Activated CD4-positive, alpha-beta memory T cell treated with anti-CD3 and anti-CD28 coated beads for 36 hours (primary cell): Measurements from ENCODE around the gene ASTN2. TPM values are rescaled to one million over a fixed set of nuclear protein-coding genes. Genes with fewer than 3 reads are reported as not detected.

ENCODE experiments used
- CTCF ChIA-PET: fragments of 350-600 bp; sonication (Branson Sonifier 250); formaldehyde crosslinking; loops from one replicate; lab custom pipeline; 2021; ENCODE audit warnings: antibody characterized with exemption, inconsistent platforms; lab: Charles Lee
- POLR2A ChIA-PET: fragments of 350-600 bp; sonication (Branson Sonifier 250); formaldehyde crosslinking; loops from one replicate; lab custom pipeline; 2021; ENCODE audit warnings: antibody characterized with exemption; lab: Charles Lee
- DNase-seq: peaks from one replicate; pipeline ENCODE4 v3.0.0-alpha.2; 2020
- H3K27ac Mint-ChIP-seq: one replicate; pipeline ENCODE4 v1.8.0; 2021; ENCODE audit warnings: mixed read lengths
- H3K27me3 Mint-ChIP-seq: one replicate; pipeline ENCODE4 v1.8.0; 2021; ENCODE audit warnings: mixed read lengths
- H3K36me3 Mint-ChIP-seq: one replicate; pipeline ENCODE4 v1.8.0; 2021; ENCODE audit warnings: mixed read lengths
- H3K4me1 Mint-ChIP-seq: one replicate; pipeline ENCODE4 v1.8.0; 2021; ENCODE audit warnings: low read depth, mixed read lengths
- H3K4me3 Mint-ChIP-seq: one replicate; pipeline ENCODE4 v1.8.0; 2021; ENCODE audit warnings: mild to moderate bottlenecking, mixed read lengths
- H3K9me3 Mint-ChIP-seq: one replicate; pipeline ENCODE4 v1.8.0; 2021; ENCODE audit warnings: mixed read lengths
- intact Hi-C: fragments of 100-400 bp; cut with micrococcal nuclease; formaldehyde crosslinking; loops from one replicate; pipeline ENCODE4 v1.15.1; 2023
- total RNA-seq, 2 experiments: library from RNA; stranded (reverse); gene quantifications; one replicate each; pipeline ENCODE4 v1.2.3, GENCODE V29; 2021

Gene ASTN2
- total RNA-seq, 2 experiments from 2014 or later = 3.3 to 3.4 TPM

GRCh38 chr9:117156771-117157535, 257.9 kb downstream of the ASTN2 start:
- no peaks in the 10 kb centered on the region for H3K27me3 Mint-ChIP-seq
- CTCF ChIA-PET = no interaction called here
- no peak overlapping the region for H3K27ac Mint-ChIP-seq
- peaks cover 3% of the 10 kb centered on the region for H3K9me3 Mint-ChIP-seq
- no peak overlapping the region for H3K4me3 Mint-ChIP-seq
- intact Hi-C loops = no loop called here
- no peak for DNase-seq
- H3K36me3 Mint-ChIP-seq = no peaks in the 10 kb centered on the region
- POLR2A ChIA-PET = no interaction called here
- no peaks in the 10 kb centered on the region for H3K4me1 Mint-ChIP-seq

GRCh38 chr9:117156144-117156688, 258.6 kb downstream of the ASTN2 start:
- no peak for DNase-seq
- Mint-ChIP-seq H3K4me1 (no peaks in the 10 kb centered on the region), H3K27me3 (no peaks in the 10 kb centered on the region), H3K9me3 (peaks cover 3% of the 10 kb centered on the region), H3K27ac (no peak overlapping the region), H3K4me3 (no peak overlapping the region), H3K36me3 (no peaks in the 10 kb centered on the region)
- ChIA-PET CTCF (no interaction called here), POLR2A (no interaction called here)
- intact Hi-C loops = no loop called here

GRCh38 chr9:117153021-117153420, 261.8 kb downstream of the ASTN2 start:
- POLR2A ChIA-PET = no interaction called here
- Mint-ChIP-seq H3K4me3 (no peak overlapping the region), H3K4me1 (no peaks in the 10 kb centered on the region), H3K9me3 (peaks cover 3% of the 10 kb centered on the region), H3K36me3 (no peaks in the 10 kb centered on the region), H3K27ac (no peak overlapping the region), H3K27me3 (no peaks in the 10 kb centered on the region)
- CTCF ChIA-PET = no interaction called here
- DNase-seq = no peak
- intact Hi-C loops = no loop called here

- H3K36me3 Mint-ChIP-seq = no peaks in the 10 kb centered on the region
- H3K4me1 Mint-ChIP-seq = no peaks in the 10 kb centered on the region
- no peak overlapping the region for H3K4me3 Mint-ChIP-seq
- ChIA-PET CTCF (no interaction called here), POLR2A (no interaction called here)
- H3K27ac Mint-ChIP-seq = no peak overlapping the region
- no peak for DNase-seq
- intact Hi-C loops = no loop called here
- H3K27me3 Mint-ChIP-seq = no peaks in the 10 kb centered on the region
- H3K9me3 Mint-ChIP-seq = peaks cover 3% of the 10 kb centered on the region
Observed at GRCh38 chr9:117151716-117152115, 263.1 kb downstream of the ASTN2 start.

- intact Hi-C loops = no loop called here
- Mint-ChIP-seq H3K4me1 (no peaks in the 10 kb centered on the region), H3K9me3 (peaks cover 3% of the 10 kb centered on the region), H3K27ac (no peak overlapping the region), H3K4me3 (no peak overlapping the region), H3K27me3 (no peaks in the 10 kb centered on the region), H3K36me3 (no peaks in the 10 kb centered on the region)
- DNase-seq = no peak
- CTCF ChIA-PET = no interaction called here
- POLR2A ChIA-PET = no interaction called here
Observed at GRCh38 chr9:117149996-117150395, 264.9 kb downstream of the ASTN2 start.

- Mint-ChIP-seq H3K4me3 (no peak overlapping the region), H3K36me3 (no peaks in the 10 kb centered on the region), H3K27ac (no peak overlapping the region), H3K27me3 (no peaks in the 10 kb centered on the region), H3K9me3 (no peaks in the 10 kb centered on the region), H3K4me1 (no peaks in the 10 kb centered on the region)
- no peak for DNase-seq
- POLR2A ChIA-PET = no interaction called here
- intact Hi-C loops = no loop called here
- CTCF ChIA-PET = no interaction called here
Observed at GRCh38 chr9:117145811-117146490, 268.9 kb downstream of the ASTN2 start.

GRCh38 chr9:117145081-117145480, 269.8 kb downstream of the ASTN2 start:
- Mint-ChIP-seq H3K4me1 (no peaks in the 10 kb centered on the region), H3K27ac (no peak overlapping the region), H3K9me3 (no peaks in the 10 kb centered on the region), H3K36me3 (no peaks in the 10 kb centered on the region), H3K4me3 (no peak overlapping the region), H3K27me3 (no peaks in the 10 kb centered on the region)
- ChIA-PET POLR2A (no interaction called here), CTCF (no interaction called here)
- DNase-seq = no peak
- intact Hi-C loops = no loop called here

GRCh38 chr9:117138231-117138630, 276.6 kb downstream of the ASTN2 start:
- Mint-ChIP-seq H3K27ac (no peak overlapping the region), H3K36me3 (no peaks in the 10 kb centered on the region), H3K4me3 (no peak overlapping the region), H3K4me1 (no peaks in the 10 kb centered on the region), H3K27me3 (no peaks in the 10 kb centered on the region), H3K9me3 (no peaks in the 10 kb centered on the region)
- ChIA-PET POLR2A (no interaction called here), CTCF (no interaction called here)
- intact Hi-C loops = no loop called here
- no peak for DNase-seq

GRCh38 chr9:117136461-117136860, 278.4 kb downstream of the ASTN2 start:
- DNase-seq = no peak
- intact Hi-C loops = no loop called here
- POLR2A ChIA-PET = no interaction called here
- H3K4me1 Mint-ChIP-seq = no peaks in the 10 kb centered on the region
- no peaks in the 10 kb centered on the region for H3K36me3 Mint-ChIP-seq
- no peak overlapping the region for H3K27ac Mint-ChIP-seq
- H3K27me3 Mint-ChIP-seq = no peaks in the 10 kb centered on the region
- H3K4me3 Mint-ChIP-seq = no peak overlapping the region
- H3K9me3 Mint-ChIP-seq = no peaks in the 10 kb centered on the region
- CTCF ChIA-PET = no interaction called here

- POLR2A ChIA-PET = no interaction called here
- intact Hi-C loops = no loop called here
- Mint-ChIP-seq H3K9me3 (no peaks in the 10 kb centered on the region), H3K4me1 (no peaks in the 10 kb centered on the region), H3K27ac (no peak overlapping the region), H3K27me3 (no peaks in the 10 kb centered on the region), H3K36me3 (no peaks in the 10 kb centered on the region), H3K4me3 (no peak overlapping the region)
- CTCF ChIA-PET = no interaction called here
- no peak for DNase-seq
Observed at GRCh38 chr9:117135501-117136098, 279.3 kb downstream of the ASTN2 start.

GRCh38 chr9:117134826-117135500, 279.9 kb downstream of the ASTN2 start:
- Mint-ChIP-seq H3K4me1 (no peaks in the 10 kb centered on the region), H3K27me3 (no peaks in the 10 kb centered on the region), H3K4me3 (no peak overlapping the region), H3K27ac (no peak overlapping the region), H3K36me3 (no peaks in the 10 kb centered on the region), H3K9me3 (no peaks in the 10 kb centered on the region)
- CTCF ChIA-PET = no interaction called here
- DNase-seq = no peak
- intact Hi-C loops = no loop called here
- POLR2A ChIA-PET = no interaction called here

GRCh38 chr9:117126871-117127270, 288.0 kb downstream of the ASTN2 start:
- ChIA-PET POLR2A (no interaction called here), CTCF (no interaction called here)
- no peak overlapping the region for H3K4me3 Mint-ChIP-seq
- peaks cover 4% of the 10 kb centered on the region for H3K9me3 Mint-ChIP-seq
- intact Hi-C loops = no loop called here
- no peaks in the 10 kb centered on the region for H3K4me1 Mint-ChIP-seq
- no peak overlapping the region for H3K27ac Mint-ChIP-seq
- H3K36me3 Mint-ChIP-seq = no peaks in the 10 kb centered on the region
- no peak for DNase-seq
- no peaks in the 10 kb centered on the region for H3K27me3 Mint-ChIP-seq
